ENCODE results near the gene IFNA5.
A peak's percentile ranks its signal among the peaks of the same experiment; 100 is the strongest.

The IFNA5 gene

GRCh38 chr9:21314152-21314551 lies 9.0 kb upstream of the IFNA5 start:
- no peak overlapping the region for H3K27ac Mint-ChIP-seq
- no peaks in the 10 kb centered on the region for H3K4me1 Mint-ChIP-seq
- no peaks in the 10 kb centered on the region for H3K36me3 Mint-ChIP-seq (ENCODE audit: low read depth)
- H3K27me3 Mint-ChIP-seq (ENCODE audit: low read depth, poor library complexity) = peaks cover 19% of the 10 kb centered on the region
- H3K9me3 Mint-ChIP-seq = peaks cover 11% of the 10 kb centered on the region
- TF ChIP-seq CTCF (IDR thresholded peaks at IDR 0.05) = no peak
- DNase-seq = no peak
- H3K4me3 Mint-ChIP-seq = no peak overlapping the region

- no peak overlapping the region for H3K27ac Mint-ChIP-seq
- TF ChIP-seq CTCF (IDR thresholded peaks at IDR 0.05) = no peak
Measured at GRCh38 chr9:21311889-21312288, 6.8 kb upstream of the IFNA5 start.

DNA sequence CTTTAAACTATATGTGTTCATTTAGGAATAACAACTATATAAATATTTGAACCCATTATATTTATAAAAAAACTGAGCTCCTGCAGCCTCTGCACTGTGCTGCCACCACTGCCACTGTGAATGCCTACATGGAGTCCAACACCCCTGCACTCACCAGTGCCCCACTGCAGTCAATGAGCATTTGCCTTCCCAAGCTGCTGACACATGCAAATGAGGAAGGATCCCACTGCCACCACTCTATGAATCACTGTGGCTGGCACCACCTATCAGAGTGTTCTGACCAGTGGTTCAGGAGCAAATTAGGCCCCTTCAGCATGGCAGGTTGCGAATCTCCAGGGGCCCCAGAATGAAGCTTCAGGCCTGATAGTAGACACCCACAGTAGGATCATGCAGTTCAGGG lies 9.1 kb downstream of the IFNA5 start:
- no peaks in the 10 kb centered on the region for H3K4me1 Mint-ChIP-seq
- no peak overlapping the region for H3K27ac Mint-ChIP-seq
- TF ChIP-seq CTCF (IDR thresholded peaks at IDR 0.05) = no peak
- H3K36me3 Mint-ChIP-seq (ENCODE audit: low read depth) = no peaks in the 10 kb centered on the region
- no peak for DNase-seq
- H3K4me3 Mint-ChIP-seq = no peak overlapping the region
- H3K9me3 Mint-ChIP-seq = no peaks in the 10 kb centered on the region
- H3K27me3 Mint-ChIP-seq (ENCODE audit: low read depth, poor library complexity) = peaks cover 39% of the 10 kb centered on the region

More at GRCh38 chr9:21311889-21312288, 6.8 kb upstream of the IFNA5 start:
- H3K27me3 Mint-ChIP-seq (ENCODE audit: low read depth, poor library complexity) = peaks cover 22% of the 10 kb centered on the region
- DNase-seq = no peak
- H3K4me3 Mint-ChIP-seq = no peak overlapping the region
- no peaks in the 10 kb centered on the region for H3K36me3 Mint-ChIP-seq (ENCODE audit: low read depth)
- no peaks in the 10 kb centered on the region for H3K4me1 Mint-ChIP-seq
- peaks cover 11% of the 10 kb centered on the region for H3K9me3 Mint-ChIP-seq

GRCh38 chr9:21294904-21295538 lies 10.1 kb downstream of the IFNA5 start:
- H3K4me3 Mint-ChIP-seq = no peak overlapping the region
- H3K9me3 Mint-ChIP-seq = no peaks in the 10 kb centered on the region
- no peak for DNase-seq
- H3K36me3 Mint-ChIP-seq (ENCODE audit: low read depth) = no peaks in the 10 kb centered on the region
- peaks cover 39% of the 10 kb centered on the region for H3K27me3 Mint-ChIP-seq (ENCODE audit: low read depth, poor library complexity)
- H3K4me1 Mint-ChIP-seq = no peaks in the 10 kb centered on the region
- H3K27ac Mint-ChIP-seq = no peak overlapping the region
- TF ChIP-seq CTCF (IDR thresholded peaks at IDR 0.05) = no peak

DNA sequence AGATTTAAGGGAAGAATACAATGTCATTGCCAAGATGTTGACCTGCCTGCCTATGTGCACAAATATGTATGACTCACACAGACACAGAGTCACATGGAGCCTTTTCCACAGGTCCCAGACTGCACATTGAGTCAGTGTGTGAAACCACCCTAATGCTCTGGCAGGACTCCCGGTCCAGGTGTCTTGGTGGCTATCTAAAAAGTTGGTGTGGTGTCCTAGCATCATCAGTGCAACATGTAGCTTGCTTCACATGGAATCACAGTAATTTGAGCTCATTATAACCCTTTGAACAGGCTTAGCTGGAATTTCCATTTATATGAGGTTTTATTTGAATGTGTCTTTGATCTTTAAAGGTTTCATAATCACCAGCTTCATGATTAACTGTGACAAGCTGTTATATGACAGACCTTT lies 10.7 kb downstream of the IFNA5 start:
- Mint-ChIP-seq H3K36me3 (ENCODE audit: low read depth) (no peaks in the 10 kb centered on the region), H3K27ac (peak overlapping the region; percentile 43), H3K9me3 (no peaks in the 10 kb centered on the region), H3K4me3 (no peak overlapping the region), H3K4me1 (no peaks in the 10 kb centered on the region), H3K27me3 (ENCODE audit: low read depth, poor library complexity) (peaks cover 39% of the 10 kb centered on the region)
- no peak for DNase-seq
- TF ChIP-seq CTCF (IDR thresholded peaks at IDR 0.05) = no peak

- DNase-seq = no peak
- H3K4me1 Mint-ChIP-seq = no peaks in the 10 kb centered on the region
- no peaks in the 10 kb centered on the region for H3K36me3 Mint-ChIP-seq (ENCODE audit: low read depth)
- no peak for TF ChIP-seq CTCF (IDR thresholded peaks at IDR 0.05)
- no peaks in the 10 kb centered on the region for H3K9me3 Mint-ChIP-seq
- no peak overlapping the region for H3K27ac Mint-ChIP-seq
- H3K27me3 Mint-ChIP-seq (ENCODE audit: low read depth, poor library complexity) = peaks cover 49% of the 10 kb centered on the region
- H3K4me3 Mint-ChIP-seq = no peak overlapping the region
Measured at GRCh38 chr9:21289848-21290247, 15.3 kb downstream of the IFNA5 start.
